ENCODE results near the gene TRIM4. TPM values are rescaled to one million over a fixed set of nuclear protein-coding genes. Genes with fewer than 3 reads are reported as not detected.
"Not testable (repeated sequence)": the region's sequence is repeated elsewhere in the genome, so short reads cannot be mapped to it uniquely, and the experiment has no call there.

Gene TRIM4
- total RNA-seq = 8.9 and 10.4 TPM in 2 replicates
- long read RNA-seq, partial matches to known transcripts = 0 of 6 reads
- long read RNA-seq, other reads (novel, unspliced or antisense) = 2 of 6 reads

GRCh38 chr7:99918959-99919813 is at the start of gene TRIM4:
TSS of gene TRIM4 (minus strand) at chr7:99919530. CDS start at chr7:99919401, 129 bp downstream.
- H3K9me3 Mint-ChIP-seq = peaks cover 13% of the 10 kb centered on the region
- H3K4me3 Mint-ChIP-seq = peak within 1 kb of the TSS; percentile 93
- peaks cover 12% of the 10 kb centered on the region for H3K4me1 Mint-ChIP-seq
- H3K27ac Mint-ChIP-seq (ENCODE audit: unreplicated experiment) = peak within 1 kb of the TSS; percentile 59
- TF ChIP-seq, protein P1, sequence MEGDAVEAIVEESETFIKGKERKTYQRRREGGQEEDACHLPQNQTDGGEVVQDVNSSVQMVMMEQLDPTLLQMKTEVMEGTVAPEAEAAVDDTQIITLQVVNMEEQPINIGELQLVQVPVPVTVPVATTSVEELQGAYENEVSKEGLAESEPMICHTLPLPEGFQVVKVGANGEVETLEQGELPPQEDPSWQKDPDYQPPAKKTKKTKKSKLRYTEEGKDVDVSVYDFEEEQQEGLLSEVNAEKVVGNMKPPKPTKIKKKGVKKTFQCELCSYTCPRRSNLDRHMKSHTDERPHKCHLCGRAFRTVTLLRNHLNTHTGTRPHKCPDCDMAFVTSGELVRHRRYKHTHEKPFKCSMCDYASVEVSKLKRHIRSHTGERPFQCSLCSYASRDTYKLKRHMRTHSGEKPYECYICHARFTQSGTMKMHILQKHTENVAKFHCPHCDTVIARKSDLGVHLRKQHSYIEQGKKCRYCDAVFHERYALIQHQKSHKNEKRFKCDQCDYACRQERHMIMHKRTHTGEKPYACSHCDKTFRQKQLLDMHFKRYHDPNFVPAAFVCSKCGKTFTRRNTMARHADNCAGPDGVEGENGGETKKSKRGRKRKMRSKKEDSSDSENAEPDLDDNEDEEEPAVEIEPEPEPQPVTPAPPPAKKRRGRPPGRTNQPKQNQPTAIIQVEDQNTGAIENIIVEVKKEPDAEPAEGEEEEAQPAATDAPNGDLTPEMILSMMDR (conservative IDR thresholded peaks at IDR 0.05) = peak; percentile 31
- peaks cover 18% of the 10 kb centered on the region for H3K36me3 Mint-ChIP-seq (ENCODE audit: low read depth)
- DNase-seq (ENCODE audit: low read depth, low spot score) = peak; percentile 36
- peaks cover 17% of the 10 kb centered on the region for H3K27me3 Mint-ChIP-seq (ENCODE audit: low read depth)

DNA sequence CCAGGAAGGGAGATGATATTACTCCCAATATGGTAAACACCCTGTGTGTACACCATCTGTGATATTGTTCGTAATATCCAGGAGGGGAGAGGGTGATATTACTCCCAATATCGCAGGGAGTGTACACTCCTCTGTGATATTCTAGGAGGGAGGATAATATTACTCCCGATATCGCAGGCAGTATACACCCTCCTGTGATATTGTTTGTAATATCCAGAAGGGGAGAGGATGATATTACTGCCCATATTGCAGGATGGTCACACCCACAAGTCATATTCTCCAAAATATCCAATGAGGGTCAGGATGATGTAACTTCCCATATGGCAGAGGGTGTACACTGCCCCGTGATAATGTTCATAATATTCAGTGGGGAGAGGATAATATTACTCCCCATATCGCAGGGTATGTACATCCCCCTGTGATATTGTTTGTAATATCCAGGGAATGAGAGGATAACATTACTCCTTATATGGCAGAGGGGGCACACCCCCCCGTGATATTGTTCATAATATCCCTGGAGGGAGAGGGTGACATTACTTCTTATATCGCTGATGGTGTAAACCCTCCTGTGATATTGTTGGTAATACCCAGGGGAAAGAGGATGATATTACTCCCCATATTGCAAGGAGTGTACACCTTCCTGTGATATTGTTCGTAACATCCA is 39.4 kb upstream of the TRIM4 start:
- Mint-ChIP-seq H3K27me3 (ENCODE audit: low read depth) (peaks cover 88% of the 10 kb centered on the region), H3K4me3 (no peak overlapping the region), H3K4me1 (no peaks in the 10 kb centered on the region), H3K9me3 (no peaks in the 10 kb centered on the region), H3K27ac (ENCODE audit: unreplicated experiment) (no peak overlapping the region), H3K36me3 (ENCODE audit: low read depth) (no peaks in the 10 kb centered on the region)
- TF ChIP-seq, protein P1 (conservative IDR thresholded peaks at IDR 0.05) = no peak
- no peak for DNase-seq (ENCODE audit: low read depth, low spot score)

GRCh38 chr7:99955247-99955646 is 35.9 kb upstream of the TRIM4 start:
- H3K4me3 Mint-ChIP-seq = no peak overlapping the region
- TF ChIP-seq, protein P1 (conservative IDR thresholded peaks at IDR 0.05) = no peak
- H3K9me3 Mint-ChIP-seq = peaks cover 4% of the 10 kb centered on the region
- no peak for DNase-seq (ENCODE audit: low read depth, low spot score)
- no peaks in the 10 kb centered on the region for H3K36me3 Mint-ChIP-seq (ENCODE audit: low read depth)
- no peaks in the 10 kb centered on the region for H3K4me1 Mint-ChIP-seq
- no peak overlapping the region for H3K27ac Mint-ChIP-seq (ENCODE audit: unreplicated experiment)
- peaks cover 58% of the 10 kb centered on the region for H3K27me3 Mint-ChIP-seq (ENCODE audit: low read depth)

- not testable (repeated sequence) for H3K9me3 Mint-ChIP-seq; H3K36me3 Mint-ChIP-seq (ENCODE audit: low read depth)
- peaks cover 54% of the 10 kb centered on the region for H3K27me3 Mint-ChIP-seq (ENCODE audit: low read depth)
Measured at GRCh38 chr7:99954643-99955042, 35.3 kb upstream of the TRIM4 start.

GRCh38 chr7:99953649-99954048 is 34.3 kb upstream of the TRIM4 start:
- H3K27me3 Mint-ChIP-seq (ENCODE audit: low read depth) = peaks cover 46% of the 10 kb centered on the region
- no peak for DNase-seq (ENCODE audit: low read depth, low spot score)
- H3K4me1 Mint-ChIP-seq = peaks cover 4% of the 10 kb centered on the region
- no peaks in the 10 kb centered on the region for H3K36me3 Mint-ChIP-seq (ENCODE audit: low read depth)
- H3K9me3 Mint-ChIP-seq = peaks cover 8% of the 10 kb centered on the region
- TF ChIP-seq, protein P1 (conservative IDR thresholded peaks at IDR 0.05) = no peak
- no peak overlapping the region for H3K27ac Mint-ChIP-seq (ENCODE audit: unreplicated experiment)
- no peak overlapping the region for H3K4me3 Mint-ChIP-seq

More at GRCh38 chr7:99954643-99955042, 35.3 kb upstream of the TRIM4 start:
- not testable (repeated sequence) for H3K27ac Mint-ChIP-seq (ENCODE audit: unreplicated experiment); H3K4me3 Mint-ChIP-seq; H3K4me1 Mint-ChIP-seq; DNase-seq (ENCODE audit: low read depth, low spot score)

GRCh38 chr7:99952649-99953048 is 33.3 kb upstream of the TRIM4 start:
- not testable (repeated sequence) for DNase-seq (ENCODE audit: low read depth, low spot score); H3K9me3 Mint-ChIP-seq; H3K4me1 Mint-ChIP-seq; H3K27ac Mint-ChIP-seq (ENCODE audit: unreplicated experiment); H3K4me3 Mint-ChIP-seq; H3K36me3 Mint-ChIP-seq (ENCODE audit: low read depth)
- peaks cover 36% of the 10 kb centered on the region for H3K27me3 Mint-ChIP-seq (ENCODE audit: low read depth)

DNA sequence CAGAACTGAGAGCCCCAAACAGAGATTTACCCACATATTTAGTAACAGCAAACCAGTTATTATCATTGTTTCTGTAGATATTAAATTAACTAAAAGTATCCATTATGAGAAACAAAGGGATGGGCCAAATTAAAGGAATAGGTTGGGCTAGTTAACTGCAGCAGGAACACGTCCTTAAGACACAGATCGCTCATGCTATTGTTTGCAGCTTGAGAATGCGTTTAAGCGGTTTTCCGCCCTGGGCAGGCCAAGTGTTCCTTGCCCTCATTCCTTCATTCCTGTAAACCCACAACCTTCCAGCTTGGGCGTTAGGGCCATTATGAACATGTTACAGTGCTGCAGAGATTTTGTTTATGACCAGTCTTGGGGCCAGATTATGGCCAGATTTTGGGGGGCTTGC is 31.5 kb upstream of the TRIM4 start:
- H3K9me3 Mint-ChIP-seq; DNase-seq (ENCODE audit: low read depth, low spot score); H3K27ac Mint-ChIP-seq (ENCODE audit: unreplicated experiment); H3K36me3 Mint-ChIP-seq (ENCODE audit: low read depth); H3K4me3 Mint-ChIP-seq: not testable (repeated sequence)
- peaks cover 10% of the 10 kb centered on the region for H3K4me1 Mint-ChIP-seq
- H3K27me3 Mint-ChIP-seq (ENCODE audit: low read depth) = peaks cover 21% of the 10 kb centered on the region

All from neural crest cell (in vitro differentiated cells).